H1 (cell line): ENCODE measurements around the gene CRHBP. TPM values are rescaled to one million over a fixed set of nuclear protein-coding genes. Genes with fewer than 3 reads are reported as not detected.

ENCODE experiments used
- BRCA1 ChIP-seq: IDR thresholded peaks from 2 replicates; pipeline ENCODE4 v1.6.1; 2012; ENCODE audit warnings: low read depth, low read length, improper control_type of control experiment
- CBX5 ChIP-seq: fragments of 300-800, 300-1000 bp; sonication (generic); IDR thresholded peaks from 2 replicates; pipeline ENCODE4 v1.7.1; 2016; ENCODE audit warnings: antibody characterized with exemption, low read length, low read depth
- CREB1 ChIP-seq: IDR thresholded peaks from 2 replicates; pipeline ENCODE4 v1.6.1; 2012; ENCODE audit warnings: inconsistent platforms
- KDM5A ChIP-seq: fragments of 200-600 bp; IDR thresholded peaks from 2 replicates; pipeline ENCODE4 v1.7.1; 2012; ENCODE audit warnings: mild to moderate bottlenecking, low read length, inconsistent platforms, mixed read lengths
- MAFK ChIP-seq: IDR thresholded peaks from 2 replicates; pipeline ENCODE4 v1.6.1; 2012; ENCODE audit warnings: low read depth, mild to moderate bottlenecking, improper control_type of control experiment, low read length
- POLR2AphosphoS5 ChIP-seq: IDR thresholded peaks from 2 replicates; pipeline ENCODE4 v1.6.1; 2011; ENCODE audit warnings: low read depth, low read length
- RNF2 ChIP-seq: fragments of 200-900, 300-1000 bp; sonication (generic); IDR thresholded peaks from 2 replicates; pipeline ENCODE4 v1.7.1; 2016; ENCODE audit warnings: borderline replicate concordance, low read depth, mild to moderate bottlenecking, antibody characterized with exemption, low read length; ENCODE audit not compliant: poor library complexity, severe bottlenecking; ENCODE audit errors: missing control alignments
- SUZ12 ChIP-seq: fragments of 200-600 bp; sonication (generic); IDR thresholded peaks from 2 replicates; pipeline ENCODE4 v1.6.1; 2012; ENCODE audit warnings: mild to moderate bottlenecking, inconsistent platforms, low read length, moderate library complexity, mixed read lengths
- polyA plus RNA-seq, 7 experiments: library from polyadenylated mRNA; depleted of rRNA in 3 of 7; stranded (reverse) in 5 of 7; unstranded in 2 of 7; fragments of >200 nt in 5 of 7; fragments of 200-250 nt in 2 of 7; gene quantifications; 1 replicate in 5 of 7; 2 replicates in 1 of 7; 4 replicates in 1 of 7; pipeline versions ENCODE4 v1.2.1 to v1.2.3, GENCODE V29; 2011 to 2013; ENCODE audit warnings: missing spikeins in 2 of 7, mixed read lengths in 2 of 7
- total RNA-seq: library from RNA; stranded (reverse); fragmentation: NEBNext Ultra II Directional; extraction: Animal tissue kit (Norgen Biotek cat#: 25700); gene quantifications from 2 replicates; pipeline ENCODE4 v1.2.1, GENCODE V29; 2021
- TF ChIP-seq, protein P1 (sequence below): fragments of 300-600 bp; sonication (generic); IDR thresholded peaks from 2 replicates; pipeline ENCODE4 v1.7.1; 2012; ENCODE audit warnings: low read length, moderate library complexity, mild to moderate bottlenecking, inconsistent platforms; ENCODE audit not compliant: insufficient replicate concordance
- TF ChIP-seq, protein P2 (sequence below): IDR thresholded peaks from 2 replicates; pipeline ENCODE4 v1.6.1; 2011; ENCODE audit warnings: low read length, improper control_type of control experiment

CRHBP gene
- total and polyA plus RNA-seq, 2 of the 8 experiments (the other 6 are each of a cell fraction or from before 2014, with no cell fraction given): 0.30 TPM; not detected in 1

DNA sequence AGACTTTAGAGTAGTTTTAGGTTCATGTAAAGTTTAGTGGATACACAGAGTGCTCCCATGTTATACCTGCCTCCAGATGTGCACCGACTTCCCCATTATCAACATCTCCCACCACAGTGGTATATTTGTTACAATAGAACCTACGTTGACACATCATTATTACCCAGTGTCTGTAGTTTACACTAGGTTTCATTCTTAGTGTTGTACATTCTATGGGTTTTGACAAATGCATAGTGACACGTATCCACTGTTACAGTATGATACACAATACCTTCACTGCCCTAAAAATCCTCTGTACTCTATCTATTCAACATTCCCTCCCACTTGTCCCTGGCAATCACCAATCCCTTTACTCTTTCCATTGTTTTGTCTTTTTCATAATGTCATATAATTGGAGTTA is 34.3 kb upstream of the CRHBP start (continued):
- TF ChIP-seq, protein P1, sequence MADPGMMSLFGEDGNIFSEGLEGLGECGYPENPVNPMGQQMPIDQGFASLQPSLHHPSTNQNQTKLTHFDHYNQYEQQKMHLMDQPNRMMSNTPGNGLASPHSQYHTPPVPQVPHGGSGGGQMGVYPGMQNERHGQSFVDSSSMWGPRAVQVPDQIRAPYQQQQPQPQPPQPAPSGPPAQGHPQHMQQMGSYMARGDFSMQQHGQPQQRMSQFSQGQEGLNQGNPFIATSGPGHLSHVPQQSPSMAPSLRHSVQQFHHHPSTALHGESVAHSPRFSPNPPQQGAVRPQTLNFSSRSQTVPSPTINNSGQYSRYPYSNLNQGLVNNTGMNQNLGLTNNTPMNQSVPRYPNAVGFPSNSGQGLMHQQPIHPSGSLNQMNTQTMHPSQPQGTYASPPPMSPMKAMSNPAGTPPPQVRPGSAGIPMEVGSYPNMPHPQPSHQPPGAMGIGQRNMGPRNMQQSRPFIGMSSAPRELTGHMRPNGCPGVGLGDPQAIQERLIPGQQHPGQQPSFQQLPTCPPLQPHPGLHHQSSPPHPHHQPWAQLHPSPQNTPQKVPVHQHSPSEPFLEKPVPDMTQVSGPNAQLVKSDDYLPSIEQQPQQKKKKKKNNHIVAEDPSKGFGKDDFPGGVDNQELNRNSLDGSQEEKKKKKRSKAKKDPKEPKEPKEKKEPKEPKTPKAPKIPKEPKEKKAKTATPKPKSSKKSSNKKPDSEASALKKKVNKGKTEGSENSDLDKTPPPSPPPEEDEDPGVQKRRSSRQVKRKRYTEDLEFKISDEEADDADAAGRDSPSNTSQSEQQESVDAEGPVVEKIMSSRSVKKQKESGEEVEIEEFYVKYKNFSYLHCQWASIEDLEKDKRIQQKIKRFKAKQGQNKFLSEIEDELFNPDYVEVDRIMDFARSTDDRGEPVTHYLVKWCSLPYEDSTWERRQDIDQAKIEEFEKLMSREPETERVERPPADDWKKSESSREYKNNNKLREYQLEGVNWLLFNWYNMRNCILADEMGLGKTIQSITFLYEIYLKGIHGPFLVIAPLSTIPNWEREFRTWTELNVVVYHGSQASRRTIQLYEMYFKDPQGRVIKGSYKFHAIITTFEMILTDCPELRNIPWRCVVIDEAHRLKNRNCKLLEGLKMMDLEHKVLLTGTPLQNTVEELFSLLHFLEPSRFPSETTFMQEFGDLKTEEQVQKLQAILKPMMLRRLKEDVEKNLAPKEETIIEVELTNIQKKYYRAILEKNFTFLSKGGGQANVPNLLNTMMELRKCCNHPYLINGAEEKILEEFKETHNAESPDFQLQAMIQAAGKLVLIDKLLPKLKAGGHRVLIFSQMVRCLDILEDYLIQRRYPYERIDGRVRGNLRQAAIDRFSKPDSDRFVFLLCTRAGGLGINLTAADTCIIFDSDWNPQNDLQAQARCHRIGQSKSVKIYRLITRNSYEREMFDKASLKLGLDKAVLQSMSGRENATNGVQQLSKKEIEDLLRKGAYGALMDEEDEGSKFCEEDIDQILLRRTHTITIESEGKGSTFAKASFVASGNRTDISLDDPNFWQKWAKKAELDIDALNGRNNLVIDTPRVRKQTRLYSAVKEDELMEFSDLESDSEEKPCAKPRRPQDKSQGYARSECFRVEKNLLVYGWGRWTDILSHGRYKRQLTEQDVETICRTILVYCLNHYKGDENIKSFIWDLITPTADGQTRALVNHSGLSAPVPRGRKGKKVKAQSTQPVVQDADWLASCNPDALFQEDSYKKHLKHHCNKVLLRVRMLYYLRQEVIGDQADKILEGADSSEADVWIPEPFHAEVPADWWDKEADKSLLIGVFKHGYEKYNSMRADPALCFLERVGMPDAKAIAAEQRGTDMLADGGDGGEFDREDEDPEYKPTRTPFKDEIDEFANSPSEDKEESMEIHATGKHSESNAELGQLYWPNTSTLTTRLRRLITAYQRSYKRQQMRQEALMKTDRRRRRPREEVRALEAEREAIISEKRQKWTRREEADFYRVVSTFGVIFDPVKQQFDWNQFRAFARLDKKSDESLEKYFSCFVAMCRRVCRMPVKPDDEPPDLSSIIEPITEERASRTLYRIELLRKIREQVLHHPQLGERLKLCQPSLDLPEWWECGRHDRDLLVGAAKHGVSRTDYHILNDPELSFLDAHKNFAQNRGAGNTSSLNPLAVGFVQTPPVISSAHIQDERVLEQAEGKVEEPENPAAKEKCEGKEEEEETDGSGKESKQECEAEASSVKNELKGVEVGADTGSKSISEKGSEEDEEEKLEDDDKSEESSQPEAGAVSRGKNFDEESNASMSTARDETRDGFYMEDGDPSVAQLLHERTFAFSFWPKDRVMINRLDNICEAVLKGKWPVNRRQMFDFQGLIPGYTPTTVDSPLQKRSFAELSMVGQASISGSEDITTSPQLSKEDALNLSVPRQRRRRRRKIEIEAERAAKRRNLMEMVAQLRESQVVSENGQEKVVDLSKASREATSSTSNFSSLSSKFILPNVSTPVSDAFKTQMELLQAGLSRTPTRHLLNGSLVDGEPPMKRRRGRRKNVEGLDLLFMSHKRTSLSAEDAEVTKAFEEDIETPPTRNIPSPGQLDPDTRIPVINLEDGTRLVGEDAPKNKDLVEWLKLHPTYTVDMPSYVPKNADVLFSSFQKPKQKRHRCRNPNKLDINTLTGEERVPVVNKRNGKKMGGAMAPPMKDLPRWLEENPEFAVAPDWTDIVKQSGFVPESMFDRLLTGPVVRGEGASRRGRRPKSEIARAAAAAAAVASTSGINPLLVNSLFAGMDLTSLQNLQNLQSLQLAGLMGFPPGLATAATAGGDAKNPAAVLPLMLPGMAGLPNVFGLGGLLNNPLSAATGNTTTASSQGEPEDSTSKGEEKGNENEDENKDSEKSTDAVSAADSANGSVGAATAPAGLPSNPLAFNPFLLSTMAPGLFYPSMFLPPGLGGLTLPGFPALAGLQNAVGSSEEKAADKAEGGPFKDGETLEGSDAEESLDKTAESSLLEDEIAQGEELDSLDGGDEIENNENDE: no peak
- no peak for TF ChIP-seq SUZ12
- no peak for TF ChIP-seq RNF2
- TF ChIP-seq MAFK: no peak
- no peak for TF ChIP-seq KDM5A
- TF ChIP-seq POLR2AphosphoS5: no peak
- no peak for TF ChIP-seq CREB1
- TF ChIP-seq CBX5: no peak
- TF ChIP-seq, protein P2, sequence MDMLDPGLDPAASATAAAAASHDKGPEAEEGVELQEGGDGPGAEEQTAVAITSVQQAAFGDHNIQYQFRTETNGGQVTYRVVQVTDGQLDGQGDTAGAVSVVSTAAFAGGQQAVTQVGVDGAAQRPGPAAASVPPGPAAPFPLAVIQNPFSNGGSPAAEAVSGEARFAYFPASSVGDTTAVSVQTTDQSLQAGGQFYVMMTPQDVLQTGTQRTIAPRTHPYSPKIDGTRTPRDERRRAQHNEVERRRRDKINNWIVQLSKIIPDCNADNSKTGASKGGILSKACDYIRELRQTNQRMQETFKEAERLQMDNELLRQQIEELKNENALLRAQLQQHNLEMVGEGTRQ: no peak
- TF ChIP-seq BRCA1: no peak
